B cell (primary cell): Measurements from ENCODE around the gene SDK1.

Experiments
- CTCF ChIP-seq: fragments of 200-600 bp; IDR thresholded peaks from one replicate; pipeline ENCODE4 v1.8.0; 2022; ENCODE audit warnings: antibody characterized with exemption, mild to moderate bottlenecking
- EZH2 ChIP-seq: IDR thresholded peaks from 2 replicates; pipeline ENCODE4 v1.6.1; 2012; ENCODE audit warnings: borderline replicate concordance, low read depth, mild to moderate bottlenecking, moderate library complexity, low read length; ENCODE audit not compliant: insufficient read depth, poor library complexity, severe bottlenecking

DNA sequence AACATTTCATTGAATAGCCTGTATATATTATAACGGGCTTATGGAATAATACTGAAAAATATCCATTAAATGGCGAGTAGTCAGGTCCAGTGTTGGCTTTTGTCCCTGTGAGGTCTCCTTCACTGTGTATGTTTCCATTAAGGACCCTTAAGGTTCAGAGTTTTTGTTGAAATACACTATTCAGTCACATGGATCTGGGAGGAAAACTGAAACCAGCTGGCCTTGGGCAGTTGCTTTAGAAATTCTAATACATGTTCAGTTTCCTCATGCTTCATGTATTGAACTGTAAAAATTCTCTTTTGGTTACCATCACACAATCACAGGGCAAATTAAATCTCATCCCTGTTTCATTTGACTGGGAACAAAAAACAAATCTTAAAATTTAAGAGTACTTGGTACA lies 447.3 kb downstream of the SDK1 start:
- TF ChIP-seq CTCF (no peak), EZH2 (no peak)
